Measurements from ENCODE around the gene EVL. TPM values are rescaled to one million over a fixed set of nuclear protein-coding genes. Genes with fewer than 3 reads are reported as not detected.
A peak's percentile ranks its signal among the peaks of the same experiment; 100 is the strongest.
"Not testable (repeated sequence)": the region's sequence is repeated elsewhere in the genome, so short reads cannot be mapped to it uniquely, and the experiment has no call there.

EVL gene
- total RNA-seq, 1 donor: 14.4 TPM

DNA sequence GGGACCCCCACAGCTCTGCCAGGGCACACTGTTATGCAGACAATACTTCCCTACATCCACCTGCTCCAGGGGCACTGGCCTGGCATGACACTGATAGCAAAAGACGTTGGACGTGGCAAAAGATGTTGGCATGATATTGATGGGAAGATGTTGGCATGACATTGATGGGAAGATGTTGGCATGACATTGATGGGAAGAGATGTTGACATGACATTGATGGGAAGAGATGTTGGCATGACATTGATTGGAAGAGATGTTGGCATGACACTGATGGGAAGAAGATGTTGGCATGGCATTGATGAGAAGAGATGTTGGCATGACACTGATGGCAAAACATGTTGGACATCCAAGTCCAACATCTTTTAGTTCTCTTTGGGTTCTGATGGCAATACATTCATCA lies 105.7 kb downstream of the EVL start:
- TF ChIP-seq, protein P1, sequence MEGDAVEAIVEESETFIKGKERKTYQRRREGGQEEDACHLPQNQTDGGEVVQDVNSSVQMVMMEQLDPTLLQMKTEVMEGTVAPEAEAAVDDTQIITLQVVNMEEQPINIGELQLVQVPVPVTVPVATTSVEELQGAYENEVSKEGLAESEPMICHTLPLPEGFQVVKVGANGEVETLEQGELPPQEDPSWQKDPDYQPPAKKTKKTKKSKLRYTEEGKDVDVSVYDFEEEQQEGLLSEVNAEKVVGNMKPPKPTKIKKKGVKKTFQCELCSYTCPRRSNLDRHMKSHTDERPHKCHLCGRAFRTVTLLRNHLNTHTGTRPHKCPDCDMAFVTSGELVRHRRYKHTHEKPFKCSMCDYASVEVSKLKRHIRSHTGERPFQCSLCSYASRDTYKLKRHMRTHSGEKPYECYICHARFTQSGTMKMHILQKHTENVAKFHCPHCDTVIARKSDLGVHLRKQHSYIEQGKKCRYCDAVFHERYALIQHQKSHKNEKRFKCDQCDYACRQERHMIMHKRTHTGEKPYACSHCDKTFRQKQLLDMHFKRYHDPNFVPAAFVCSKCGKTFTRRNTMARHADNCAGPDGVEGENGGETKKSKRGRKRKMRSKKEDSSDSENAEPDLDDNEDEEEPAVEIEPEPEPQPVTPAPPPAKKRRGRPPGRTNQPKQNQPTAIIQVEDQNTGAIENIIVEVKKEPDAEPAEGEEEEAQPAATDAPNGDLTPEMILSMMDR (IDR thresholded peaks at IDR 0.05; ENCODE audit: insufficient read depth, low read length): no peak
- no peak overlapping the region for H3K4me3 ChIP-seq (ENCODE audit: low read depth, low read length)
- no peak for DNase-seq (ENCODE audit: low read depth)

DNA sequence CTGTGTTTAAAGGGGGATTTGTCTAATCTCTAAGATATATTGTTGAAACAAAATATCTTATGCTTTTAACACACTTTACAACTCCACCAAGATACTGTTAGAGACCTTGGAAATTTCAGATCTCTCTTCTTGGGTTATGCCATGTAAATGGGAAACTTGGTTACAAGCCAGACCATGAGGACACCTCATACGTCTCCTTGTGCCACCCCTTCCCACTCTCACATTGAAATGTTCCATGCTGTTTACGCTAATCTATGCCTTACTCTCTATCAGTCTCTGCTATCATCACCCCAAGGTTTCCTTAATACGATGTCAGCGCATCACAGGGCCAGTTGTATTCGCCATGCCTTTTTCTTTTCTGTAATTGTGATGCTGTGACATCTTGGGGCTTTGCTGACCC lies 107.6 kb downstream of the EVL start:
- no peak overlapping the region for H3K4me3 ChIP-seq (ENCODE audit: low read depth, low read length)
- TF ChIP-seq, protein P1 (IDR thresholded peaks at IDR 0.05; ENCODE audit: insufficient read depth, low read length): no peak
- DNase-seq (ENCODE audit: low read depth): no peak

DNA sequence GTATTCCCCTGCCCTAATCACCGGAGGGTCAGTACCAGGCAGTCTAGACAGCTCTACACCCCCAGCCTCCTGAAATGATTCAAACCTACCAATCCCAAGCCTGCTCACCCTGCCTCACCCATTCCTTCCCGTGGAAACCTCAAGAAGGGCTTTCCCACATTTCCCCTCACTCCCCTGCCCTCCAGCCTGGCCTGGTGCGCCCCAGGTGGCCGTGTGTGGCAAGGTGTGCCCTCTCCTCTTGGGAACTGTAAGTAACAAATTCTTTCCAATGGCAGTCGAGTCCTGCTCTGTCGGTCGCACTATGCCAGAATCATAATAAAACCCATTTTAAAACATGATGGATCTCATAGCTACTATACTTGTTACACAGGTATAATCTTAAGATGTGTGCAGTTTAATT lies 108.1 kb downstream of the EVL start:
- no peak for DNase-seq (ENCODE audit: low read depth)
- TF ChIP-seq, protein P1 (IDR thresholded peaks at IDR 0.05; ENCODE audit: insufficient read depth, low read length): no peak
- H3K4me3 ChIP-seq (ENCODE audit: low read depth, low read length): no peak overlapping the region

DNA sequence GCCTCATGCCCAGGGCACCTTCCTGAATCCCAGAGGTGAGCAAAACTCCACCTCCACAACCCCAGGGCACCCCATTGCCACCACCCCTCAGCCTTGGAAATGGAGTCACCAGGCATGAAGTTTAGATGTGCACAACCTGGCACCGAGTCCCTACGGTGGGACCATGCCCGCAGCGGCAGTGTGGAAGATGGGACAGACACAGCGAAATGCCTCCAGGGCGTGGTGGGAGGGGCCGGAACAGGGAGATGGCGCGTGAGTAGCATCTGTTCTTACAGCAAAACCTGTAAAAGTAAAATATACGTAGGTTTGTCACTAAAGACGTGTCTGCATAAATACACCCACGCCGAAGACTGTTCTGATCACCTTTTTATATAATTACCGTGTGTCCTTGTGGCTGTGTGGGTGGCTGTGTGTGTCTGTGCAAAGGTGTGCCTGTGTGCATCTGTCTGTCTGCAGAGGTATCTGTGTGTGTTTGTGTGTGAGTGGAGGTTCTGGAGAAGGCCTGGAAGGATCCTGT lies 111.6 kb downstream of the EVL start:
- H3K4me3 ChIP-seq (ENCODE audit: low read depth, low read length): no peak overlapping the region
- no peak for DNase-seq (ENCODE audit: low read depth)
- TF ChIP-seq, protein P1 (IDR thresholded peaks at IDR 0.05; ENCODE audit: insufficient read depth, low read length): no peak

DNA sequence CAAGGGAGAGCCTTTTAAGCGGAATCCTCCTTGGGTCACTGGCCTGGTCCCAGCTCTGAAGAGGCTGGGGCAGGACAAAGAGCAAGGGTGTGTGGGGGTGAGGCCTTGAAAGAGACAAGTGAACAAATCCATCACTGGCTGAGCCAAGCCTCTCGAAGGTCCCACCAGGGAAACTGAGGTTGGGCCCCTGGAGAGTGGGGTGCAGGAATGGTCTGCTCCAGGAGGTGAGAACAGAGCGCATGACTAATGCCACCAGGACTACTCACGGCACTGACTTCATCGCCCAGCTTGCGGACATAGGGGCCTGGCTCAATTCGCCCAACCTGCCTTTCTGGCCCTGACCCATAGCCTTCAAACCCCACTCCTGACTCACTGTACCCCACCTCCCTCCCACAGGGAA lies 113.5 kb downstream of the EVL start:
- no peak overlapping the region for H3K4me3 ChIP-seq (ENCODE audit: low read depth, low read length)
- no peak for DNase-seq (ENCODE audit: low read depth)
- TF ChIP-seq, protein P1 (IDR thresholded peaks at IDR 0.05; ENCODE audit: insufficient read depth, low read length): no peak

DNA sequence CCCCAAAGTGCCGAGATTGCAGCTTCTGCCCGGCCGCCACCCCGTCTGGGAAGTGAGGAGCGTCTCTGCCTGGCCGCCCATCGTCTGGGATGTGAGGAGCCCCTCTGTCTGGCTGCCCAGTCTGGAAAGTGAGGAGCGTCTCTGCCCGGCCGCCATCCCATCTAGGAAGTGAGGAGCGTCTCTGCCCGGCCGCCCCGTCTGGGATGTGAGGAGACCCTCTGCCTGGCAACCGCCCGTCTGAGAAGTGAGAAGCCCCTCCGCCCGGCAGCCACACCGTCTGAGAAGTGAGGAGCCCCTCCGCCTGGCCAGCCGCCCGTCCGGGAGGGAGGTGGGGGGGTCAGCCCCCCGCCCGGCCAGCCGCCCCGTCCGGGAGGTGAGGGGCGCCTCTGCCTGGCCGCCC lies 115.4 kb downstream of the EVL start:
- DNase-seq (ENCODE audit: low read depth); H3K4me3 ChIP-seq (ENCODE audit: low read depth, low read length): not testable (repeated sequence)

DNA sequence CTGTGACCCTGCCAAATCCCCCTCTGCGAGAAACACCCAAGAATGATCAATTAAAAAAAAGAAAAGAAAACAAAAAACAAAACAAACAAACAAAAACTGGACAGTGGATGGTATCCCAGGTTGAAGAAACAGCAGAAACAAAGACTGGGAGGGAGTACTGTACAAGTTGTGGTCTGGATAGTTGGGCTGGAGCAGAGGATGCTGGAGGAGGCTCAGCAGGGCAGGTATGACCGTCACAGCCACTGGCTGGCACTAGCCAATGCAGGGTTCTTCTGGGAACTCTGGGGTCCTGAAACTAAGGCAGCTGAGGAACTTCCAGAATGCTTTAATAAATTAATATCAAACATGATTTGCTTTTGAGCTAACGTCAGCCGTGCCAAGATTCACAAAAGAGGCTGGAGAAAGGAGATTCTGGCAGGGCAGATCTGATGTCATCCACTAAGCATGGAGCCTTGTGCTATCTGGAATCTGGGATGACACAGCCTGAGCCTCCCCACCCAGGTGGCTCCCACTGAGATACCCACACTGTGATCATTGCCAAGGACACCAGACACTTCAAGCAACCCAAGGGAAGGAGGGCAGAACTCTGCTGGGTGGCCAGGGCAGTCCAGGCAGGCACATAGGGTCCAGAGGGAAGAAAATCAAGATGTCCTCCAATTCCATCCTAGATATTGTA lies 116.8 kb downstream of the EVL start:
- H3K4me3 ChIP-seq (ENCODE audit: low read depth, low read length): not testable (repeated sequence)
- DNase-seq (ENCODE audit: low read depth): peak; percentile 41

DNA sequence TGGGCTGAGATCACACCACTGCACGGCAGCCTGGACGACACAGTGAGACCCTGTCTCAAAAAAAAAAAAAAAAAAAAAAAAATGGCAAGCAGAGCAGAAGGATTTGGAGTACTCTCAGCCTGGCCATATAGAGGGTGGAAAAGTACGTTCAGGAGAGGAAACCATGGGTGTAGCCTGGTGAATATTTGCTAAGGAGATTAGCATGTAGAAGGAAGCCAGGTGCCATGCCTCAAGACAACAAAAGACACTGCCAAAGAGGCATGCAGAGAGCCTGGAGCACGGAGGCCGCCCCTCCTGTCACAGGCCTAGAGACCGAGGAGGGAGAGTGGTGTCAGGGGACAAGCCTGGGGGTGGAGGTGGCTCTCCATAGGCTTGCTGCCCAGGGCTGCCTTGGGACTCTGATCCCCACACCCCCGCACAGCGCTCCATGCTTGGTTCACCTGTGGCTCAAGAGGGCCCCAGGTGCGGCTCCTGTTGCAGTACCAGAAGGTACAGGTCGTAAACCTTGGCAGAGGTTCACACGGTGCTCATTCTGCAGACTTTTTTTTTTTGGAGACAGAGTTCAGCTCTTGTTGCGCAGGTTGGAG lies 122.1 kb downstream of the EVL start:
- no peak overlapping the region for H3K4me3 ChIP-seq (ENCODE audit: low read depth, low read length)
- no peak for DNase-seq (ENCODE audit: low read depth)
- TF ChIP-seq, protein P1 (IDR thresholded peaks at IDR 0.05; ENCODE audit: insufficient read depth, low read length): no peak
